Measurements from ENCODE around the gene PLPP4.

- no peak for TF ChIP-seq CTCF (conservative IDR thresholded peaks at IDR 0.05)
- TF ChIP-seq EZH2 (IDR thresholded peaks at IDR 0.05; ENCODE audit: low read depth): no peak
These were observed 177.6 kb downstream of the PLPP4 start for GRCh38 chr10:120634659-120635058.

Data from PC-9 (cell line).